Measurements from ENCODE around the gene CDH13.

The CDH13 gene

DNA sequence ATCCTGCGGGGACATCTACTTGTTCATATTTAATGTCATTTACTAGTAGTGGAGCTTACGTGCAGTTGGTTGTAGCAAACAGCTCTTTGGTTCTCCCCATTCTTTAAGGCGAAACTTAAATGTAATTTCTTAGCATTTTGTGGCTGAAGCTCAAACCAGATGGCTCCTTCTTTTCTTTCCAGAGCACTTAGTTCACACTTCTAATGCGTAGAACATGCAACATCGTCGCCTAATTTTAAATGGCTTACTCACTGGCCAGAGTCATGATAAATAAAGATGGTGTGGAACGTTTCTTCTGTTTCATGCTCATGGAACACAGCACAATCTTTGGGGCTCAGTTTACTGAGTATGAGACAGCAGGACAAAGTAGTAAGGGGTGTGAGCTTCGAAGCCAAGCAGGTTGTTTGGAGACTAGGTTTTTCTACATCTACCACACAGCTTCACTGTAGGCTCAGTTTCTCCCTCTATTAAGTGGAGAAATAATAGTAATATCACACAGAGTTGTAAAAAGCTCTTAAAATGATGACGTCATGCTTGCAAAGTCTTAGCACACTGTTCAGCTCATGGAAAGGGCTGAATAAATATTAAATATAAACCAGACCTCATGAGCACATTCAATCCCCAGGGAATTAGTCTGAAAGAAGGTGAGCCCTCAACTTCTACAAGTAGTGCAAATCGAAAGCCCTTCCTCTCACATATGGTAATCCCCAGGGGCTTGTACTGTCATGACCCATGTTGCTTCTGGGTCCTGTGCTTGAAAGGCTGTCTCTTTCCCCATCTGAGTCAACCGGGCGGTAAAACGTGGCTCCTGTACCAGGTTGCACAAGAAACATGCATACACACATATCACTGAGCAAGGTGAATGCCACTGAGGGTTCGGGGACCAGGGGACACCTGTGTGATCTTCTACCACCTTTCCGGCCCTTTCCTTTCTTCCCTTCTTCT lies 384.3 kb downstream of the CDH13 start:
- DNase-seq, result no peak

DNA sequence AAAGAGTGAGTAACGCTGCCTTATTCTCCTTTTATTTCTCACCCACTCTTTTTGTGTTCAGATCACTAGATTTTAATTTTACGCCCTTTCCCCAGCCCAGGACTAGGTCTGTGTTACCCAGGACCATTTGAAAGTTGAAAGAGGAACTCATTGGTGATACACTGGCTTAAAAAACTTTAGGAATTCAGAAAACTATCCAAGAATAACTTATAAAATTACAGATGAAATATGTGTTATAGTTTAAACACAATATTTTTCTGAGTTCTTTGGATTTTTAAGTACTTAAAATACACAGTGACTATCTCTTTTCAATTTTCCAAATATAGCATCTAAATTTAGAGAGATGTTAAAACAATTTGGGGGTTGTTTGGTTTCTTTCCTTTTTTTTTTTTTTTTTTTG lies 385.2 kb downstream of the CDH13 start:
- DNase-seq, result no peak

DNA sequence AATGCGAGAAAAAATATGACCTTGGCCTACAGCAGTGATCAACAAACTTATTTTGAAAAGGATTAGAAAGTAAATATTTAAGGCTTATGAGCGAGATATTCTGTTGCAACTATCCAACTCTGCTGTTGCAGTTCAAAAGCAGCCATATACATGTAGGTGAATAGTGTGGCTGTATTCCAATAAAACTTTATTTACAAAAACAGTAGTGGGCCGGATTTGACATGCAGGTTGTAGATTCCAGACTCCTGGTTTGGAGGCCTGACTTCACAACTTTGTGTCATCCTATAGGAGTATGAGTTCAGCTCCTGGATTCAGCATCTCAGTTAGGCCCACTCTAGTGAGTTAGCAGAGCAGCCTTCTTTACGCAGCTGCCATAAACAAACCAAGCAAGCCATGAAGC lies 386.3 kb downstream of the CDH13 start:
- DNase-seq, result no peak

DNA sequence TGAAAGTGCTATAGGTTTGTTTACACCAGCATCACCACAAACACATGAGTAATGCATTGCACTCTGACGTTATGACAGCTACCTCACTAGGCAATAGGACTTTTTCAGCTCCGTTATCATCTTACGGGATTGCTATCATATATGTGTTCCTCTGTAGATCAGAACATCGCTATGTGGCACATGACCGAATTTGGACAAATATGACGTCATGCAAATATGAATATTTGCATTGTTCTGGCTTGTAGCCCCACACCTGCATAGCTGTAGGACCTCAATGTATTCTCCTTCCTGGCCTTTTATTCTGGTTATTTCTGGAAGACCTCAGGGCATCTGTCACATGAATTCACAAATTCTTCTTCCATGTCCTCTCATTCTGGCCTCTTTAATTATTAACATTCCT lies 393.2 kb downstream of the CDH13 start:
- DNase-seq, result no peak

DNA sequence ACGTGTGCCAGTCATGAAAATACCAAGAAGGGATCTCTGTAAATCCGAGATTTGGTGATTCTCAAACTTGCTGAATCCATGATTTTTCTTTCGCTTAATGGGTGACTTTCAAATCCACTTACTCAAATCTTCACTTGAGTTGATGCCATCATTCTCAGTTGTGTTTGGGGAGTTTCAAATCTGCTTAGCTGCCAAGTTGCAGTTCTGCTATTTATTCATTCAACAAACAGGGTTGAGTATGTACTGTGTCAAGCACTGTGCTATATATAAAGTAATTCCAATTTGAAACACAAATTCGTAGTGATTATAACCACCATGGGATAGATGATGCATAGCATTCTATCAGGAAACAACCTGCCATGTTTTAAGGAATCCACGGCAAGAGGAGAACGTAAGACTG lies 394.3 kb downstream of the CDH13 start:
- DNase-seq, result no peak

DNA sequence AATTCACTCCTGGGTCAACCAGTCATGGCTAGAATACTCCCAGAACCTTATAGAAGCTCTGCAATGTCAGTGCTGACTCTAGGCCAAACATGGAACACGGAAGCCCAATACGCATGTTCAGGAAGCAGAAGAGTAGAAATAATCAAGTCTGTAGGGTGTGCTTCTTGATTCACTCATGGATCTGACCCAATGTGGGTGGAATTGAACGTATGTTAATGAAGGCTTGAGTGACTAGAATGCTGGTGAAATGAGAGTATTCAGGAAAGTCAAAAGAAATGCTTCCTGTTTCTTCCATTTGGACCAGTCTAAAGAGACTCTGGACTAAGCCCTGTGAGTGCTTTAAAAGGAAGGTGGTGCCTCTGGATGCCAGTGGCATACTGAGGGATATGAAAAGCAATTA lies 395.0 kb downstream of the CDH13 start:
- DNase-seq, result no peak

DNA sequence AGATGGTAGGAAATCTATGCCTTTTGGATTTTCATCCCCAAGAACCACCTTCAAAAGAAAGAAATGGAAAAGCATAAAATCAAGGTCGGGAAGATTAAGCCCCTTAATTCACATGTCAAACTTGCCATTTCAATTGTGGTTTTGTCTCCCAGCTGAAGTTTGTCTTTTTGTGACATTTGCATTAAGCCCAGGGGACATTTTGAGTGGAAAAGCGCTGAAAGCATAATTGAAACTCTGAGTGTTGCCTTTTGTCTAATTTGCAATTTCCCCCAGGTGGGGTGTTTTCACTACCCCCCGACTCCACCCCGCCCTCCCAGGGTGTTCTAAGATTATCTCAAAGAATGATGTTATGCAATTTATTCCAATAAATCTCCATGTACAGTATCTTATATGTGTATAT lies 396.2 kb downstream of the CDH13 start:
- no peak for DNase-seq

DNA sequence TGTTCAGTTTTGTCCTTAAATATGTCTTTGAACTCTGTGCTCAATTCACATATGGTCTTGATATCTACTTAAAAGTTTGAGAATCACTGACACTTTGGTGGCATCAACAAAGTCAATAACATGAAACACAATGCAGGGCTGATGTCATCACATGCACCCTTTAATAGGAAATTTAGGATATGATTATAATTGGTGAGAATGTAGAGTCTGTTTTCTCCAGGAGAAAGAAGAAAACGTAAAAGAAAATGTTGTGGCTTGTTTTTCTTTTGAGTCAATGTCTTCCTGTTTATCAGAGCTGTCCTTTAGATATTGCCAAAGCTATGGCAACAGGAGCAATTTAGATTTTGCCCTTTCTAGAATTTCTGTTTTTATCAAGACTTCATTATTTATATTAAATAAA lies 396.9 kb downstream of the CDH13 start:
- no peak for DNase-seq

DNA sequence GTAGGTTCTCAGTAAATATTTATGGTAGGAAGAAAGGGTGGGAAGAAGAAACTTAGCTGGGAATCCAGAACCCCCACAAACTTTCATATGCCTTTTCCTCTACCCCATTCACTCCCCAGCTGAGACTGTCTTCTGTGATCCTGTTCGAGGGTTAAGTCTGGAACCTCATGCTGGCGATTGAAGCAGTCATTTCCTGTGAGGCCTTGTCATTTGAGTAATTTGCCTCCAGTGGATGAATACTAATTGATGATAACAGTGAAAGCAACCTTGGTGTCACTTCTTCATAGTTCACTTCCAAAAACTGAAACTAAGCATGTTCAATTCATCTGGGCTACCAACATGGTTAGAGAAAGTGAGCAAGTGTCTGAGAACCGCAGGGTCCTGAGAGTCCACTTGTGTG lies 401.2 kb downstream of the CDH13 start:
- DNase-seq, result no peak

DNA sequence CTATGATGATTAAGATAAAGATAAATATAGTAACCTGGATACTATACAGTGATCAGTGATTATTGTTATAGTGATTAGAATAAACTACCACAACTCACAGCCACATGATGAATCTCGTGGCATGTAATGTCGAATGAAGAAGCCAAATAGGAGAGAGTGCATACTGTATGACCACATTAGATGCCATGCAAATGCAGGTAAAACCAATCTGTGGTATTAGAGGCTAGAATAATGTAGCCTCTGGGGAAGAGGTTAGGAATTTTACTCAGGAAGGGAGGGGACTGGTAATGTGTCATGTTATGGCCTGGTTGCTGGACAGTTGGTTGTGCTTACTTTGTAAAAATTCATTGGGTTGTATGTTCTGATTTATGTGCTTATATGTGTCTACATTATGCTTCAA lies 402.7 kb downstream of the CDH13 start:
- no peak for DNase-seq

DNA sequence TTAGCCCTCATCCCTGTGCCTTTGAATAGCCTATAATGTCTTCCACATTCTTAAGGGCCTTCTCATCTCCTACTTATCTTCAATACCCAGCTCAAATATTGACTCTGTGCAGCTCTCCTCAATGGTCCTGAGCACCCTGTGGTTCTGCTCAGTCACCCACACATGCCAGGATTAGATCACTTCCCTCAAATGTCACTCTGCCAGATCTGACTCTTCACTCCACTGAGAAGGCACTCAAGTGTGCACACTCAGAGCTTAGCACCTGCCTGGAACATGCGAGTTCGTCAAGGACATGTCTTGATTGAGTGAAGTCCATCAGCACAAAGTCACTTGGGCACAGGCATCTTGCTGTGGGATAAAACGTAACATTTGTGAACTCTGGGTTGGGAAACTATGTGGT lies 404.8 kb downstream of the CDH13 start:
- DNase-seq, result no peak

DNA sequence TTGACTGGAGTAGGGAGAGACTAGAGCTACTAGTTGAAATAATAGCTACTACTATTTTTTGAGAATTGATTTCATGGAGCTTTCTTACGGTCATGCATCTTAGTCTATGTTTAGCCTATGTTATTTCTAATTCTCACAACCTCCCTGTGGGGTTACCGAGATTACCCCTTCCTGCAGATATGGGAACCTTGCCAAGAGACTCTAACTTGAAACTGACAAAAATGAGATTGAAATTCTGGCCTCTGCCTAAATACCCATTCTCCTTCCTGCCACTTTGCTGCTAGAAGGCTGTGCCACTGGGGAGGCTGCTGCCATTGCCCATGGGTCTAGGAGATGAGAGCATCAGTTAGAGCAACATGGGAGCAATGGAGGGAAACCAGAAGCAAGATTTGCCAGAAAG lies 410.3 kb downstream of the CDH13 start:
- DNase-seq, result no peak

DNA sequence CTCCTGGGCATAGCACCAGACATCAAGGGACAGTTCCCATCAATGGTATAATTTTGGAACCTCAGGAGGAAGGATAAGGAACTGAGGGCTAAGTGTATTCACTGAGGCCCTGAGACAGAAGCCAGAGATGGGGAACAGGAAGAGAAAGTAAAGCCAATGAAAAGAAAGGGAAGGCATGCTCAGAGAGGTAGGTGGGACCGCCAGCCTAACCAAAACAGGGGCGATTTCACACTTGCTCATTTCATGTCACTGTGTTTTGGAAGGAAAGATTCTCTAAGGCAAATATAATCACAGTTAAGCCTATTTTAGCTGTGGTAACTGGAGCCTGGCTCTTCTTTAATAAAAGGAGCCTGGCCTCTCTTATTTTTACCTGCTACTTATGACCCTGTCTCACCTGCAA lies 411.1 kb downstream of the CDH13 start:
- no peak for DNase-seq

DNA sequence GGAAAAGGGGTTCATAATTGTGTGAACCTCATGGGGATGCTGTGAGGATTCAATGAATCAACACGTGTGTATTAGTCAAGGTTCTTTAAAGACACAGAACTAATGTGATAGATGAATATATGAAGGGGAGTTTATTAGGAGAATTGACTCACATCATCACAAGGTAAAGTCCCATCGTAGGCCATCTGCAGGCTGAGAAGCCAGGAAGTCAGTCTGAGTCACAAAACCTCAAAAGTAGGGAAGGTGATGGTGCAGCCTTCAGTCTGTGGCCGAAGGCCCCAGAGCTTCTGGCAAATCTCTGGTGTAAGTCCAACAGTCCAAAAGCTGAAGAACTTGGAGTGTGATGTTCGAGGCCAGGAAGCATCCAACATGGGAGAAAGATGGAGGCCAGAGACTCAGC lies 413.4 kb downstream of the CDH13 start:
- no peak for DNase-seq

DNA sequence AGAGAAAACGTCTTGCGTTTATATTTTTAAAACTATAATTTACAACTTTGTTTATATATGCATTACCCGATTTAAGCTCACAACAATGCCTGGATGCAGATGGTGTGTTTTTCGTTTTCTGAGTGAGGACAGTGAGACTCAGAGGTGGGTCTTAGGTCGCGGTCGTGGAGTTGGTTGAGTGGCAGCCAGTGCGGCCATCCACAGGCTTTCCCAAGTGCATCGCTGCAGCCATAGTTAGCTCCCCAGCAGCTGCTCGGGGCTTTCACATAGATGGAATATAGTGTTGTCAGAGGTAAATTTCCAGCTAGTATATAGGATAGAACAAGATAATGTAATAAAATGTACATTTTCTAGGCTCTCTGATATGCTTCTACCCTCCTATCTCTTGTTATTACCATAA lies 417.8 kb downstream of the CDH13 start:
- DNase-seq, result no peak

DNA sequence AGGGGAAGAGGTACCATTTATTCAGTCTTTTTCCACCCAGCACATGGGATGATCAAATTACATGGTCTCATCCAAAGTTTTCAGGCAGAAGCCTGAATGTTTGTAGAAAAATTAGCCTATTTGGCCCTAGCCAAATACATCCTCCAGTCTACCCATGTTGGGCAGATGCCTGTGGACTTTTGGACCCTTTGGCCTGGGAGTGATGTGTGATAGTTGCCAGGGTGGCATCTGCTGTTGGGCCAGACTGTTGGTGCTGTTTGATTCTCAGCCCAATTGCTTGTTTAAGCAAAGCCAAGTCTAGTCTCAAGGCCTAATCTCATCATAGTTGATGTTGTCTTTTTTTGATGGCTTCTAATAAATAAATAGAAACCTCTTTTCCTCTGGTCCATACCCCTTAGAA lies 419.0 kb downstream of the CDH13 start:
- DNase-seq, result no peak

DNA sequence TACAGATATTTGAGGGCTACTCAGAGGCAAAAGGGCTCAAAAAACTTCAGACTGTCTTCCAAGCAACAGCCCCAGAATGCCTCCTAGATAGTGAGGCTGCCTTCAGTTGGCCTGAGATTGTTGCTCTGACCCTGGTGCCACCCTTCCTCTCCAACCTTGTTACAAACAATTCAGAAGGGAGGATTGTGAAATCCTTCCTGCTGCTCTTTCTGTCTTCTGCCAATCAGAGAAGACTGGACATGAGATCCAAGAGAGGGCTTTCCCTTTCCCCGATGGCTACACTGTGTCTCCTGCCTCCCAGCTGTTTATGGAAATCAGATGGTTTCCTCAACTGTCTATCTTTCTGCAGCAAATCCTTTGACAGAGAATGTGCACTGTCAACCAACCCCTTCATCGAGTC lies 419.9 kb downstream of the CDH13 start:
- no peak for DNase-seq

DNA sequence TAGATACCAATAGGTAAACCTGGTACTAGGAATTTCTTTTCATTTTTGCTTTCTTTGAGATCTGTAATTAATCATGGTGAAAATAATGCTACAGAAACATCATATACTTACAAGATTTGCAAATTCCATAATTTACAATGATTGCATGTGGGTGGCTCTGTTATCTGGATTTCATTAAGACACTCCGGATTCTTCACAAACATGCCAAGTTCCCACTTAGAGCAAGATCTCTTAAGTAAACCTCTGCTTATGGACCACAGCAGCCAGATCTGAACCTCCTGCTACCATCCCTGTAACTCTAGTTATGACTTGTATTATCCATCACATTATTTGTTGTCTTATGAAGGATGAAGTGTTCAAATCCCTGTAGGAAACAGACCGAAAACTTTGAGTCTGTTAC lies 424.7 kb downstream of the CDH13 start:
- no peak for DNase-seq

DNA sequence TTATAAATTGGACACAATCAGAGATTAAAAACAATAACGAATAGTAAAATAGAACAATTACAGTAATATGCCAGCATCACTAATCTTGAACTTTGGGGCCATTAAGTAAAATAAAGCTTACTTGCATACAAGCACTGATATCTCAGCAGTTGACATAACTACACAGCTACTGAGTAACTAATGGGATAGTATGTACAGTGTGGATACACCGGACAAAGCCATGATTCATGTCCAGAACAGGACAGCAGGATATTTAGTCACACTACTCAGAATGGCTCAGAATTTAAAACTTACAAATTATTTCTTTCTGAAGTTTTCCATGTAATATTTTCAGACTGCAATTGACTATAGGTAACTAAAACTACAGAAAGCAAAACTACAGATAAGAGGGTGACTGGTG lies 427.5 kb downstream of the CDH13 start:
- no peak for DNase-seq

DNA sequence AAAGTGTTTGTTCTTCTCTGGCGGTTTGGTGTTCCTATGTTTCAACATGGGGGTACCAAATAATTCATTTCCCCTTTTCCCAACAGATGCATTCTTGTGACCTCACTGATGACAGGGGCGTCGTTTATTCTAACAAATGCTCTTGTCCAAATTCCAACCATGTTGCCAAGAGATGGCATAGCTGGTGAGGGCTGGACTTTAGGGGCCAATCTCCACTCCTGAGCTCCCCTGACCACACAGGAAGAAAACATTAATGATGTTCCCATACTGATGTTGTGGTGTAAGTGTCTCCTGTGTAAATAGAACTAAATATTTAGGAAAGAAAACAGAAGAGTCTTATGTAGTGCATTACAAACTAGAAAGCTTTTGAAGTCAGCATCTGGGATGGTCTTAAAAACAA lies 431.6 kb downstream of the CDH13 start:
- DNase-seq, result no peak

DNA sequence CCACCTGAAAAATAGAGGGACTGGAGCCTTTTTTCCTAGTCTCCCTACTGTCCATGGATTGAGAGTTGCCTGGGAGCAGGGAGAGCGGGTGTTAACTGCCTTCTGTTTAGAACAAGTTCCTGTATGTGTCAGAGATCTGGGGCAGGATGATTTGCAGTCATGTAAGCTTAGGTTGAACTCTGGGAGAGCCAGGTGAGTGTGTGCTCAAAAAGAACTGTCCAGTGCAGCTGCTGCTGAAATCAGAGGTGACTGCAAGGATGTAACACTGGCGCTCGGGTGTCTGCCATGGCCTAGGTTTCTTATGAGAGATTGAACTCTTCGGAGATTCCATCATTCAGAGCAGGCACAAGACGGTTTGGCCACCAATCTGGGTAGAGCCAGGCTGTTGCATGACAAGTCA lies 432.5 kb downstream of the CDH13 start:
- no peak for DNase-seq

DNA sequence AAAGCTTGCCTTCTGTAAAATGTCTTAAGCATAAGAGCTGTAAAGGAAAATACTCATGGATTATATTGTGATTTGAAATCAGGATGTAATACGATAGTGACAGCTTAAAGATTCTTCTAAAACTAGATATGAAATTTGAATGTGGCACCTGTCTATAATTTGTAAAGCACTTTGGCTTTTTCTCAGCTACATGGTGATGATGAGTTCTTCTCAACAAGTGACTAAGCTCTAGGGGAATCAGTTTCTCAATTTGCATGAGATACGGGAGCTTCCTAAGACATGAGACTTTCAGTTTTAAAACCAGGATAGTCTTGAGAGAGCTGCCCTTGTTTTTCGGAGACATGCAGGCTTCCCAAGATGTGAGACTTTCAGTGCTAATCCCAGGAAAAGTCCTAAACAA lies 439.2 kb downstream of the CDH13 start:
- DNase-seq, result no peak

DNA sequence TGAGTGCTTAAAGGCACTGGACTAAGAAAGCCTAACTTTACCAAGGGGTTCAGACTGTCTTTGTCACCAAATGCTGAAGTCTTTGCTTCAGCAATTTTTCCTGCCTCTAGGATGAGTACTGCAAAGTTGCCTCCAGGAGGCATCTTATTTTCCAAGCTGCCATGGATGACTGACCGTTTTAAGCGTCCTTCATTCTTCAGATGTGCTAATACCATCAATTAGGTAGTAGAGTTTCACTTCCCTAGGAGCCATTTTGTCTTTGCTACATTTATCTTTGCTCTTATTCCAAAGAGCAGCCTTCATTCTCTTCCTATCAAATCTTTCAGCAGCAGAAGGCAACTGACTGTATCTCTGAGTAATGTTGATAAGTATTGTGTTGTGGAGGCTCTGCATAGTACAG lies 440.1 kb downstream of the CDH13 start:
- no peak for DNase-seq

DNA sequence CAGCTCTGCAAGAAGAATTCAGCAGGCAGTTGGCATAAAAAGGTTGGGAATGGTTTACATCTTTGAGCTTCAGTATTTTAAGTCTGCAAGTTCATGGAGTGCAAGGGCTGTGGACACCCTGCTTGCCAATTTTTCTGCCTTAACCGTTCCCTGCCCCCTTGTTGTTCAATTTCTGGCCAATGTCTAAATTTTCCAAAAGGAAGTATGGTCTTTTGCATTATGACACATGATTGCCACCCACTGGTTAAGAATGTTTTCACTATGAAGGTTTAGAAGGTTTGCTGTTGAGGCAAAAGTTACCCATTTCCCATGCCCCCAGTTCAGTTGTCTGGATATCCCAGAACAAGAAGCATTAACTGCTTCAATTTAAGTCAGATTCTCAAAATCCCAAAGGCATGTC lies 441.9 kb downstream of the CDH13 start:
- DNase-seq, result no peak
